HepG2 (cell line): ENCODE data around the gene GNG10. TPM values are rescaled to one million over a fixed set of nuclear protein-coding genes. Genes with fewer than 3 reads are reported as not detected.

Source experiments
- GATAD1 ChIP-seq: IDR thresholded peaks from 2 replicates; pipeline ENCODE4 v1.6.1; 2016; ENCODE audit warnings: missing genetic modification reagents, missing compliant biosample characterization
- HNF4G ChIP-seq, 2 experiments: sonication (generic) in 1 of 2; formaldehyde crosslinking in 1 of 2; IDR thresholded peaks; 2 replicates each; pipeline versions ENCODE4 v1.4.0 to v1.6.1; 2011 to 2020; ENCODE audit warnings: borderline replicate concordance in 2 of 2, low read depth in 2 of 2, mild to moderate bottlenecking in 2 of 2, low read length in 1 of 2, missing genetic modification reagents in 1 of 2, moderate library complexity in 1 of 2
- ZNF644 ChIP-seq: IDR thresholded peaks from 2 replicates; pipeline ENCODE4 v1.6.1; 2016; ENCODE audit warnings: low read depth
- ZSCAN25 ChIP-seq: sonication (generic); formaldehyde crosslinking; IDR thresholded peaks from 2 replicates; pipeline ENCODE4 v1.8.0; 2022; ENCODE audit warnings: mild to moderate bottlenecking, missing genetic modification reagents
- polyA plus RNA-seq, 8 experiments: library from polyadenylated mRNA; depleted of rRNA in 3 of 8; stranded (reverse) in 7 of 8; unstranded in 1 of 8; fragments of >200 nt; fragmentation: Illumina TruSeq in 4 of 8; extraction: Trizol in 4 of 8; gene quantifications; 2 replicates each; pipeline versions ENCODE4 v1.2.1 to v1.2.3, GENCODE V29; 2011 to 2016; ENCODE audit warnings: low read depth in 4 of 8, missing spikeins in 1 of 8, mixed read lengths in 1 of 8; ENCODE audit not compliant: insufficient read depth in 1 of 8
- total RNA-seq, 5 experiments: library from RNA; depleted of rRNA; stranded (reverse); fragments of >200 nt; fragmentation: Illumina TruSeq; extraction: Trizol; gene quantifications; 2 replicates each; pipeline ENCODE4 v1.2.3, GENCODE V29; 2016; ENCODE audit warnings: low read depth in 1 of 5
- TF ChIP-seq, protein P1 (sequence below): sonication (generic); formaldehyde crosslinking; IDR thresholded peaks from 2 replicates; pipeline ENCODE4 v1.4.0; 2020; ENCODE audit warnings: missing genetic modification reagents, borderline replicate concordance
- TF ChIP-seq, protein P2 (sequence below): sonication (generic); formaldehyde crosslinking; IDR thresholded peaks from 2 replicates; pipeline ENCODE4 v1.9.0; 2021; ENCODE audit warnings: missing genetic modification reagents, borderline replicate concordance

Gene GNG10
- total and polyA plus RNA-seq, 2 of the 13 experiments (the other 11 are each of a cell fraction or from before 2014, with no cell fraction given) = 29.8 to 32.4 TPM

GRCh38 chr9:111630964-111631213 is 30.5 kb upstream of the GNG10 start (continued):
- TF ChIP-seq, protein P1, sequence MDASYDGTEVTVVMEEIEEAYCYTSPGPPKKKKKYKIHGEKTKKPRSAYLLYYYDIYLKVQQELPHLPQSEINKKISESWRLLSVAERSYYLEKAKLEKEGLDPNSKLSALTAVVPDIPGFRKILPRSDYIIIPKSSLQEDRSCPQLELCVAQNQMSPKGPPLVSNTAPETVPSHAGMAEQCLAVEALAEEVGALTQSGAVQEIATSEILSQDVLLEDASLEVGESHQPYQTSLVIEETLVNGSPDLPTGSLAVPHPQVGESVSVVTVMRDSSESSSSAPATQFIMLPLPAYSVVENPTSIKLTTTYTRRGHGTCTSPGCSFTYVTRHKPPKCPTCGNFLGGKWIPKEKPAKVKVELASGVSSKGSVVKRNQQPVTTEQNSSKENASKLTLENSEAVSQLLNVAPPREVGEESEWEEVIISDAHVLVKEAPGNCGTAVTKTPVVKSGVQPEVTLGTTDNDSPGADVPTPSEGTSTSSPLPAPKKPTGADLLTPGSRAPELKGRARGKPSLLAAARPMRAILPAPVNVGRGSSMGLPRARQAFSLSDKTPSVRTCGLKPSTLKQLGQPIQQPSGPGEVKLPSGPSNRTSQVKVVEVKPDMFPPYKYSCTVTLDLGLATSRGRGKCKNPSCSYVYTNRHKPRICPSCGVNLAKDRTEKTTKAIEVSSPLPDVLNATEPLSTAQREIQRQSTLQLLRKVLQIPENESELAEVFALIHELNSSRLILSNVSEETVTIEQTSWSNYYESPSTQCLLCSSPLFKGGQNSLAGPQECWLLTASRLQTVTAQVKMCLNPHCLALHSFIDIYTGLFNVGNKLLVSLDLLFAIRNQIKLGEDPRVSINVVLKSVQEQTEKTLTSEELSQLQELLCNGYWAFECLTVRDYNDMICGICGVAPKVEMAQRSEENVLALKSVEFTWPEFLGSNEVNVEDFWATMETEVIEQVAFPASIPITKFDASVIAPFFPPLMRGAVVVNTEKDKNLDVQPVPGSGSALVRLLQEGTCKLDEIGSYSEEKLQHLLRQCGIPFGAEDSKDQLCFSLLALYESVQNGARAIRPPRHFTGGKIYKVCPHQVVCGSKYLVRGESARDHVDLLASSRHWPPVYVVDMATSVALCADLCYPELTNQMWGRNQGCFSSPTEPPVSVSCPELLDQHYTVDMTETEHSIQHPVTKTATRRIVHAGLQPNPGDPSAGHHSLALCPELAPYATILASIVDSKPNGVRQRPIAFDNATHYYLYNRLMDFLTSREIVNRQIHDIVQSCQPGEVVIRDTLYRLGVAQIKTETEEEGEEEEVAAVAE (CRISPR knock-in tag) = 0 out of 2 replicates have a peak, but pooled peaks have one; percentile 49
- 0 out of 2 replicates have a peak, but pooled peaks have one; percentile 36 for TF ChIP-seq ZNF644 (CRISPR knock-in tag)
- TF ChIP-seq HNF4G (IDR thresholded peaks at IDR 0.05; ENCODE audit: borderline replicate concordance, low read depth, low read length) = no peak
- no peak for TF ChIP-seq HNF4G (CRISPR knock-in tag; IDR thresholded peaks at IDR 0.05; ENCODE audit: borderline replicate concordance, low read depth)
- TF ChIP-seq ZSCAN25 = no peak
- TF ChIP-seq, protein P2, sequence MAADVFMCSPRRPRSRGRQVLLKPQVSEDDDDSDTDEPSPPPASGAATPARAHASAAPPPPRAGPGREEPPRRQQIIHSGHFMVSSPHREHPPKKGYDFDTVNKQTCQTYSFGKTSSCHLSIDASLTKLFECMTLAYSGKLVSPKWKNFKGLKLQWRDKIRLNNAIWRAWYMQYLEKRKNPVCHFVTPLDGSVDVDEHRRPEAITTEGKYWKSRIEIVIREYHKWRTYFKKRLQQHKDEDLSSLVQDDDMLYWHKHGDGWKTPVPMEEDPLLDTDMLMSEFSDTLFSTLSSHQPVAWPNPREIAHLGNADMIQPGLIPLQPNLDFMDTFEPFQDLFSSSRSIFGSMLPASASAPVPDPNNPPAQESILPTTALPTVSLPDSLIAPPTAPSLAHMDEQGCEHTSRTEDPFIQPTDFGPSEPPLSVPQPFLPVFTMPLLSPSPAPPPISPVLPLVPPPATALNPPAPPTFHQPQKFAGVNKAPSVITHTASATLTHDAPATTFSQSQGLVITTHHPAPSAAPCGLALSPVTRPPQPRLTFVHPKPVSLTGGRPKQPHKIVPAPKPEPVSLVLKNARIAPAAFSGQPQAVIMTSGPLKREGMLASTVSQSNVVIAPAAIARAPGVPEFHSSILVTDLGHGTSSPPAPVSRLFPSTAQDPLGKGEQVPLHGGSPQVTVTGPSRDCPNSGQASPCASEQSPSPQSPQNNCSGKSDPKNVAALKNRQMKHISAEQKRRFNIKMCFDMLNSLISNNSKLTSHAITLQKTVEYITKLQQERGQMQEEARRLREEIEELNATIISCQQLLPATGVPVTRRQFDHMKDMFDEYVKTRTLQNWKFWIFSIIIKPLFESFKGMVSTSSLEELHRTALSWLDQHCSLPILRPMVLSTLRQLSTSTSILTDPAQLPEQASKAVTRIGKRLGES (CRISPR knock-in tag) = no peak
- TF ChIP-seq GATAD1 (CRISPR knock-in tag) = peak; percentile 93
- TF ChIP-seq, all 625 proteins: peak for 169
